H4 (cell line): ENCODE measurements around the gene HNRNPU. TPM values are rescaled to one million over a fixed set of nuclear protein-coding genes. Genes with fewer than 3 reads are reported as not detected.
A peak's percentile ranks its signal among the peaks of the same experiment; 100 is the strongest.

ENCODE experiments used
- DNase-seq: peaks from one replicate; pipeline ENCODE4 v3.0.0-alpha.2; 2015; ENCODE audit warnings: low spot score
- total RNA-seq: library from RNA; depleted of rRNA; stranded (reverse); fragments of >200 nt; shearing (Covaris generic); gene quantifications from 2 replicates; pipeline ENCODE4 v1.2.3, GENCODE V29; 2014; rRNA removed

HNRNPU gene
- total RNA-seq, 1 experiment from 2014 or later = 288 TPM

DNA sequence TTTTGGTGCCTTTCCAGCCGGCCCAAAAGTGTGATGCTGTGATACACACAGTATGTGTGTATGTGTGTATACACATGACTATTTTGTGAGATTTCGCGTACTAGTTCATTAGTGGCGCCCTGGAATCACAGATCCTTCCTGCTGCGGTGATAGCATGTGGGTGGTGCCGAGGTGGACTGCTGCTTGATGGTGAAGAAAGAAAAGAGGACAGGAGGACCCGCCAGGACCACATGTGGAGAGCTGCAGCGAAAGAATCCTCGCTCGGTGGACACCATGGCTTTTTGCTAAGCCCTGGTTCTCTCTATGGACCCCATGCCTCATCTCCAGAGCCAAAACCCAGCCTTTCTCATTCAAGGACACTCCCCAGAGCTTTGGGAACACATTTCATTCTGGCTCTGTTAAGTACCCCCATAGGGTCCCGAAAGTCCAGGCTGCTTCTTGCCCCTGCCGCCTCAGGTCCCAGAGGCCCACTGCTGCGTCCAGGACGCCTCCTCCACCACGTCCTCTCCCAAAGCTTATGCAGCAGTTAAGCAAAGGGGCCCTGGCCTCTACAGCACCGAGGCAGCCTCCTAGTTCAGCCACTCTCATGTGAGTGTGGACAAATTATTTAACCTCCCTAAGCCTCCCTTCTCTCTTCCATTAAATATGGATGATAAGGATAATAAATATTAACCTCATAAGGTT is 61.6 kb downstream of the HNRNPU start:
- DNase-seq = no peak

GRCh38 chr1:244802041-244802440 is 62.3 kb downstream of the HNRNPU start:
- DNase-seq = no peak

- DNase-seq = peak; percentile 44
Measured at GRCh38 chr1:244801246-244801645, 63.1 kb downstream of the HNRNPU start.

- DNase-seq = no peak
Measured at GRCh38 chr1:244800821-244801220, 63.5 kb downstream of the HNRNPU start.

Other genes starting within 250 kb of the HNRNPU start
- gene DESI2, start 211.4 kb downstream of the HNRNPU start, total RNA-seq = 52.9 and 57.4 TPM in 2 replicates
- gene COX20, start 28.9 kb downstream of the HNRNPU start, total RNA-seq = 58.4 and 71.7 TPM in 2 replicates